OCI-LY1 (cell line): ENCODE results near the gene ABCC4.

ENCODE experiments used
- H2AFZ ChIP-seq: fragments of 200-600 bp; sonication (generic), shearing (Covaris generic); 2 replicates; pipeline ENCODE4 v1.6.0; 2014; ENCODE audit warnings: antibody characterized with exemption, mild to moderate bottlenecking, low read length
- H3F3A ChIP-seq: fragments of 200-600 bp; sonication (generic), shearing (Covaris generic); 2 replicates; pipeline ENCODE4 v1.6.0; 2014; ENCODE audit warnings: mild to moderate bottlenecking, antibody characterized with exemption, low read length, moderate library complexity; ENCODE audit not compliant: insufficient read depth
- H3K27ac ChIP-seq: fragments of 200-600 bp; sonication (generic); 2 replicates; pipeline ENCODE4 v1.5.1; 2014; ENCODE audit warnings: low read length, mixed run types, mild to moderate bottlenecking, low read depth; ENCODE audit not compliant: poor library complexity, severe bottlenecking
- H3K27me3 ChIP-seq: fragments of 200-600 bp; sonication (generic); 2 replicates; pipeline ENCODE4 v1.6.0; 2014; ENCODE audit warnings: antibody characterized with exemption, mild to moderate bottlenecking, low read length, moderate library complexity; ENCODE audit not compliant: insufficient read depth
- H3K36me3 ChIP-seq: fragments of 200-600 bp; sonication (generic); 2 replicates; pipeline ENCODE4 v1.6.1; 2014; ENCODE audit warnings: mild to moderate bottlenecking, antibody characterized with exemption, low read length, moderate library complexity, mixed read lengths; ENCODE audit not compliant: insufficient read depth
- H3K4me1 ChIP-seq: fragments of 200-600 bp; sonication (generic); 2 replicates; pipeline ENCODE4 v1.5.1; 2014; ENCODE audit warnings: mild to moderate bottlenecking, low read length, moderate library complexity; ENCODE audit not compliant: insufficient read depth, severe bottlenecking
- H3K4me2 ChIP-seq: fragments of 200-600 bp; sonication (generic), shearing (Covaris generic); 2 replicates; pipeline ENCODE4 v1.6.1; 2014; ENCODE audit warnings: low read length
- H3K4me3 ChIP-seq: fragments of 200-600 bp; sonication (generic); 2 replicates; pipeline ENCODE4 v1.5.1; 2014; ENCODE audit warnings: low read length, low read depth, mild to moderate bottlenecking, mixed read lengths; ENCODE audit not compliant: poor library complexity, severe bottlenecking
- H3K79me2 ChIP-seq: fragments of 200-600 bp; shearing (Covaris generic); 2 replicates; pipeline ENCODE4 v1.6.1; 2016; ENCODE audit warnings: mixed run types, low read length, mixed read lengths; ENCODE audit not compliant: insufficient read depth
- H3K9ac ChIP-seq: fragments of 200-600 bp; sonication (generic), shearing (Covaris generic); 2 replicates; pipeline ENCODE4 v1.6.1; 2014; ENCODE audit warnings: mild to moderate bottlenecking, low read length, mixed read lengths
- H3K9me2 ChIP-seq: fragments of 200-600 bp; sonication (generic), shearing (Covaris generic); 2 replicates; pipeline ENCODE4 v1.6.1; 2014; ENCODE audit warnings: low read depth, mild to moderate bottlenecking, low read length, mixed read lengths
- H3K9me3 ChIP-seq: fragments of 200-600 bp; shearing (Covaris generic); 2 replicates; pipeline ENCODE4 v1.6.1; 2014; ENCODE audit warnings: low read length, mixed read lengths
- H4K20me1 ChIP-seq: fragments of 200-600 bp; sonication (generic), shearing (Covaris generic); 2 replicates; pipeline ENCODE4 v1.6.0; 2016; ENCODE audit warnings: mild to moderate bottlenecking, low read length; ENCODE audit not compliant: insufficient read depth
- EZH2 ChIP-seq: fragments of 200-600 bp; sonication (generic), shearing (Covaris generic); IDR thresholded peaks from 2 replicates; pipeline ENCODE4 v1.8.0; 2017; ENCODE audit warnings: borderline replicate concordance, mixed run types, mild to moderate bottlenecking, antibody characterized with exemption, low read length, moderate library complexity, mixed read lengths
- TF ChIP-seq, protein P1 (sequence below): fragments of 200-600 bp; sonication (generic), shearing (Covaris generic); IDR thresholded peaks from 2 replicates; pipeline ENCODE4 v1.5.1; 2017; ENCODE audit warnings: mild to moderate bottlenecking, antibody characterized with exemption, low read length, moderate library complexity, mixed read lengths

Gene ABCC4

DNA sequence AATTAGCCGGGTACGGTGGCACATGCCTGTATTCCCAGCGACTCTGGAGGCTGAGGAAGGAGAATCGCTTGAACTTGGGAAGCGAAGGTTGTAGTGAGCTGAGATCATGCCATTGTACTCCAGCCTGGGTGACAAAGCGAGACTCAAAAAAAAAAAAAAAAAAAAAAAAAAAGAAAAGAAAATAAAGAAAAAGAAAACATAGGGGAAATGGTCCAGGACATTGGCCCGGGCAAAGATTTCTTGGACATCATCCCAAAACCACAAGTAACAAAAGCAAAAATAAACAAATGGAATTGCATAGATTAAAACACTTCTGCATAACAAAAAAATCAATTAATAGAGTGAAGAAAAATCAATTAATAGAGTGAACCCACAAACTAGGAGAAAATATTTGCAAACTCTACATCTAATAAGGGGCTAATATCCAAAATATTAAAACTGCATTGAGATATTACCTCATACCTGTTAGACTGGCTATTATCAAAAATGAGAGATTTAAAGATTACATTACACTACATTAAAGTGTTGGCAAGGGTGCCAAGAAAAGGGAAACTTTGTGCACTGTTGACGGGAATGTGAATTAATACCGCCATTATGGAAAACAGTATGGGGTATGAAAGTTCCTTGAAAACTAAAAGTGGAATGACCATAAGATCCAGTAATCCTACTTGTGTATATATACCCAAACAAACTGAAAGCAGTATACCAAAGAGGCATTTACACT is 18.5 kb upstream of the ABCC4 start:
- no peaks in the 10 kb centered on the region for H3K79me2 ChIP-seq
- no peak overlapping the region for H3K27ac ChIP-seq
- TF ChIP-seq, protein P1, sequence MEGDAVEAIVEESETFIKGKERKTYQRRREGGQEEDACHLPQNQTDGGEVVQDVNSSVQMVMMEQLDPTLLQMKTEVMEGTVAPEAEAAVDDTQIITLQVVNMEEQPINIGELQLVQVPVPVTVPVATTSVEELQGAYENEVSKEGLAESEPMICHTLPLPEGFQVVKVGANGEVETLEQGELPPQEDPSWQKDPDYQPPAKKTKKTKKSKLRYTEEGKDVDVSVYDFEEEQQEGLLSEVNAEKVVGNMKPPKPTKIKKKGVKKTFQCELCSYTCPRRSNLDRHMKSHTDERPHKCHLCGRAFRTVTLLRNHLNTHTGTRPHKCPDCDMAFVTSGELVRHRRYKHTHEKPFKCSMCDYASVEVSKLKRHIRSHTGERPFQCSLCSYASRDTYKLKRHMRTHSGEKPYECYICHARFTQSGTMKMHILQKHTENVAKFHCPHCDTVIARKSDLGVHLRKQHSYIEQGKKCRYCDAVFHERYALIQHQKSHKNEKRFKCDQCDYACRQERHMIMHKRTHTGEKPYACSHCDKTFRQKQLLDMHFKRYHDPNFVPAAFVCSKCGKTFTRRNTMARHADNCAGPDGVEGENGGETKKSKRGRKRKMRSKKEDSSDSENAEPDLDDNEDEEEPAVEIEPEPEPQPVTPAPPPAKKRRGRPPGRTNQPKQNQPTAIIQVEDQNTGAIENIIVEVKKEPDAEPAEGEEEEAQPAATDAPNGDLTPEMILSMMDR, result no peak
- no peak for TF ChIP-seq EZH2
- no peaks in the 10 kb centered on the region for H3K36me3 ChIP-seq
- no peaks in the 10 kb centered on the region for H3K9me2 ChIP-seq
- H4K20me1 ChIP-seq, result no peaks in the 10 kb centered on the region
- 0 out of 2 replicates have a peak, but pooled peaks cover 4% of the 10 kb centered on the region for H3K27me3 ChIP-seq
- H3K4me1 ChIP-seq, result no peaks in the 10 kb centered on the region
- H3K9ac ChIP-seq, result no peak overlapping the region
- H3K4me2 ChIP-seq, result no peak overlapping the region
- no peaks in the 10 kb centered on the region for H3F3A ChIP-seq
- H3K9me3 ChIP-seq, result no peaks in the 10 kb centered on the region
- H2AFZ ChIP-seq, result no peak overlapping the region
- H3K4me3 ChIP-seq, result no peak overlapping the region

DNA sequence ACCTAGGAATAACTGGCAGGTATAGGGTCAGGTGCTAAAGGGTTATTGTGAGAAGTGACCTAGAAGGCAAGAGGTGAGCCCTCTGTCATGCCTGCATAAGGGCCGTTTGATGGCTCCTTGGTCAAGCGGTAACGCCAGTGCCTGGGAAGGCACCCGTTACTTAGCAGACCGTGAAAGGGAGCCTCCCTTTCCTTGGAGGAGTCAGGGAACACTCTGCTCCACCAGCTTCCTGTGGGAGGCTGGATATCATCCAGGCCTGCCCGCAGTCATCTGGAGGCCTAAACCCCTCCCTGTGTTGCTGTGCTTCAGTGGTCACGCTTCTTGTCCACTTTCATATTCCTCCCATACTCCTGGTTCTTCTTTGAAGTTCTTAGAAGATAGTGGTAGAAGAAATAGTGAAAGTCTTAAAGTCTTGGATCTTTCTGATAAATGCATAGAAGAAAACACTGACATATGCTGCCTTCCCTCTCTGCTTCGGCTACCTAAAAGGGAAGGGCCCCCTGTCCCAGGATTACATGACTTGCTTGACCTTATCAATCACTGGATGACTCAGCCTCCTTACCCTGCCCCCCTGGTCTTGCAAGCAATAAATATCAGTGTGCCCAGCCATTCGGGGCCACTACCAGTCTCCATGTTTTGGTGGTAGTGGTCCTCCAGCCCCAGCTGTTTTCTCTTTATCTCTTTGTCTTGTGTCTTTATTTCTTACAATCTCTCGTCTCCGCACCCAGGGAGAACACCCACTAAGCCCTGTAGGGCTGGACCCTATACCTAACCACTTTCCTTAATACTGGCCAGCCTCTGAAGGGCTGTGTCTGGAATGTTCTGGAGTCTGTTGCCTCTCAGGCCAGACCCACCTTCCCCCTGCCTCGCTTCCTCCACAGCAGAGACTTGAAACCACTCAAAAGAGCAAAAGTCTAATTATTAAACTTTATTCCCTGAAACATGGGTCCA is 16.1 kb upstream of the ABCC4 start:
- H3K4me1 ChIP-seq, result no peaks in the 10 kb centered on the region
- TF ChIP-seq, protein P1, result no peak
- TF ChIP-seq EZH2, result no peak
- H3K9me2 ChIP-seq, result no peaks in the 10 kb centered on the region
- H3K27ac ChIP-seq, result no peak overlapping the region
- H3K4me2 ChIP-seq, result no peak overlapping the region
- no peaks in the 10 kb centered on the region for H3K79me2 ChIP-seq
- H3K4me3 ChIP-seq, result no peak overlapping the region
- H3F3A ChIP-seq, result no peaks in the 10 kb centered on the region
- H3K9ac ChIP-seq, result no peak overlapping the region
- no peaks in the 10 kb centered on the region for H4K20me1 ChIP-seq
- no peak overlapping the region for H2AFZ ChIP-seq
- H3K27me3 ChIP-seq, result 0 out of 2 replicates have a peak, but pooled peaks cover 4% of the 10 kb centered on the region
- no peaks in the 10 kb centered on the region for H3K36me3 ChIP-seq
- H3K9me3 ChIP-seq, result no peaks in the 10 kb centered on the region

GRCh38 chr13:95315752-95316151 is 14.5 kb upstream of the ABCC4 start:
- TF ChIP-seq EZH2, result no peak
- TF ChIP-seq, protein P1, result no peak
- H3K4me3 ChIP-seq, result no peak overlapping the region
- H3K4me1 ChIP-seq, result no peaks in the 10 kb centered on the region
- H3K27me3 ChIP-seq, result 0 out of 2 replicates have a peak, but pooled peaks cover 4% of the 10 kb centered on the region
- no peak overlapping the region for H3K27ac ChIP-seq
- no peaks in the 10 kb centered on the region for H3K9me3 ChIP-seq
- H3K79me2 ChIP-seq, result no peaks in the 10 kb centered on the region
- no peaks in the 10 kb centered on the region for H4K20me1 ChIP-seq
- H3K9me2 ChIP-seq, result no peaks in the 10 kb centered on the region
- H3K4me2 ChIP-seq, result no peak overlapping the region
- no peak overlapping the region for H2AFZ ChIP-seq
- no peaks in the 10 kb centered on the region for H3F3A ChIP-seq
- H3K36me3 ChIP-seq, result no peaks in the 10 kb centered on the region
- no peak overlapping the region for H3K9ac ChIP-seq
